AG08396 (cell line): ENCODE results near the gene RNMT.
A peak's percentile ranks its signal among the peaks of the same experiment; 100 is the strongest.
"Not testable (repeated sequence)": the region's sequence is repeated elsewhere in the genome, so short reads cannot be mapped to it uniquely, and the experiment has no call there.

Experiments
- DNase-seq: peaks from one replicate; pipeline ENCODE4 v3.0.0; 2012; ENCODE audit warnings: low spot score, mixed read lengths

Gene RNMT

GRCh38 chr18:13726232-13726971 lies at the start of gene RNMT, which contains the start of gene FAM210A:
RNMT (plus strand) TSS chr18:13726673; CDS start chr18:13731518, 4,845 bp downstream.
FAM210A (minus strand) TSS chr18:13726558; CDS start chr18:13682077, 44,481 bp downstream.
- DNase-seq, result peak; percentile 94

- not testable (repeated sequence) for DNase-seq
Observed at GRCh38 chr18:13677350-13677749, 49.1 kb upstream of the RNMT start.

- DNase-seq, result no peak
Observed at GRCh38 chr18:13680612-13681011, 45.9 kb upstream of the RNMT start.

DNA sequence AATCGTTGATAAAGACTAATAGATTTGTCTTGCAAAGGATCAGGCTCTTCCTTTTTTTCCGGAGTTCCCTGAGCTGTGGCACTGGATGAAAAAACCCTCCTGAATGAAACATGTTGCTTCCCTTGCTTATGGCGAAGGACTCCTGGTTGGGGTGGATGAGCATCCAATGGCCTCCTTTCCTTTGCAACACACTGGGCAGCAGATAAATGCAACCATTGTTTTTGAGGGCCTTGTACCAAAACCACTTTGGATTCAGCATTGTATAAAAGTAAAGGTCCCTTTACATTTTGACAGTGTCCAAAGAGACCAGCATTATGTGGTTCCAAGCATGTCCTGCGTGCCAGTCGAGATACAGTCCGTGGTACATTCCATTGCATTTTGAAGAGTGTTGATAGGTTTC lies 44.8 kb upstream of the RNMT start:
- no peak for DNase-seq

DNA sequence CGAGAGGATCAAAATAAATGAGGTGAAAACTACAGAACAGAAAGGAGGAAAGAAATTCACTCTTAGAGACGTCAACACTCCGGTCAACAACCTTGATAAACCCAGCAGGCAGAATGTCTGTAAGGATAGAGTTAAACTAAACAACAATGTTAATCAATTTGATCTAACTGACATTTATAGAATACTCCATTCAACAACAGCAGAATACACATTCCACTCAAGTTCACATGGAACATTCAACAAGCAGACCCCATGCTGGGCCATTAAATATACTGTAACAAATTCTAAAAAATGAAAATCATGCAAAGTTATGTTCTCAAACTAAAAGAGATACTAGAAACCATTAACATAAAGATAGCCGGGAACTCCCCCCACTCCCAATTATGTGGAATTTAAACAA lies 41.9 kb upstream of the RNMT start:
- no peak for DNase-seq

DNA sequence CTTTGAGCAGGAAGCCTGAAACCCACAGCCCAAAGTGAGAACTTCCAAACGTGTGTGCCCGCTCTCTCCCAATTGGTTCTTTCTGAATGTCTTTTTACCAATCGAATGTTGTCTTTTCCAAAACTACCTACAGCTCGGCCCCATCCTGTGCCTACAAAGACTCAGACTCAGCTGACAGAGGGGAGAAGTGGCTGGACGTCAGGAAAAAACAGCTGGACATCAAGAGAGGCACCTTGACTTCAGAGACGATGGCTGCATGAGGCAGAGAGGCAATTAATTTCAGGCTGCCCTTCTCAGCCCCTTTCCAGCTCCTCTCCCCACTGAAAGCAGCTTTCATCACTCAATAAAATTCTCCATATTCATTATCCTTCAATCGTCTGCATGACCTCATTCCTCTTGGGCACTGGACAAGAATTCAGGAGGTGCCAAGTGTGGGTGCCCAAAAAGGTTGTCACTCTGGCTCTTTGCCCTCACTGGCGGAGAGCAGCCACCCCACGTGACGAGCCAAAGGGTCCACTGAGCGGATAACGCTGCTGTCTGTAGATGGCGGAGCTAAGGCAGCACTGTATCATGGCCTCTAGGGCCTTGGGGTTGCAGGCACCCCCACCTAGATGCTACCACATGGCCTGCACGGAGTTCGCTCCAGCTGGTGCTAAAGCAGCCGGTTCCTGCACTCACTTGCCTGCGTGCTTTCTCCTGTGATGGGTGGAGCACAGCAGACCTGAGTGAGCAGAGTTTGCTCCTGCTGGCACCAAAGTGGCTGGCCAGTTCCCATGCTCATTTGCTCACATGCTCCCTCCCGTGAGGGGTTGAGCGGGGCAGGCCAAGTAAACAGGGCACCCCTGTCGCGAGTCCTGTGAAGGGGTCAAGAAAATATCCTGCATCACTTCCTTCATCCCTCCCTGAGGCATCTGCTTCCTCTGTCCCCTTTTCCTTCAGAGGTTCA lies 38.0 kb upstream of the RNMT start:
- DNase-seq, result no peak

GRCh38 chr18:13690060-13690459 lies 36.4 kb upstream of the RNMT start:
- DNase-seq, result not testable (repeated sequence)

DNA sequence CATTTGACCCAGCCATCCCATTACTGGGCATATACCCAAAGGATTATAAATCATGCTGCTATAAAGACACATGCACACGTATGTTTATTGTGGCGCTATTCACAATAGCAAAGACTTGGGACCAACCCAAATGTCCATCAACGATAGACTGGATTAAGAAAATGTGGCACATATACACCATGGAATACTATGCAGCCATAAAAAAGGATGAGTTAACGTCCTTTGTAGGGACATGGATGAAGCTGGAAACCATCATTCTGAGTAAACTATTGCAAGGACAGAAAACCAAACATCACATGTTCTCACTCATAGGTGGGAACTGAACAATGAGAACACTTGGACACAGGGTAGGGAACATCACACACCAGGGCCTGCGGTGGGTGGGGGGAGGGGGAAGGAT lies 31.1 kb upstream of the RNMT start:
- DNase-seq, result not testable (repeated sequence)

GRCh38 chr18:13696961-13697360 lies 29.5 kb upstream of the RNMT start:
- DNase-seq, result no peak

- DNase-seq, result no peak
Observed at GRCh38 chr18:13700153-13700552, 26.3 kb upstream of the RNMT start.

- no peak for DNase-seq
Observed at GRCh38 chr18:13703899-13704298, 22.6 kb upstream of the RNMT start.

DNA sequence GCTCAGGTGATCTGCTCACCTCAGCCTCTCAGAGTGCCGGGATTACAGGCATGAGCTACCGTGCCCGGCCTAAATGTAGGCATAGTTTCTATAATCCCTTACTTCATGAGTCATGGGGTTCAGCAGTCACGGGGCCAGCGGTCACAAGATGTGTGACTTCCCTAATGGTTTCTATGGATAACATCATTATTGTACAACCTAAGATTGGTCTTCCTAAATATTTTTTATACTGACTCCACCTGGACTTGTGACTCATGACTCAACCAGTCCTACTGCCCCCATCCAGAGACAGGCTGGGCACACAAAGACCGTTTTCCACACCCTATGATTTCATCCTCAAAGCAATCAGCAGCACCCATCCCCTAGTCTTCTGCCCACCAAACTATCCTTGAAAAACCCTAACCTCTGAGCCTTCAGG lies 16.1 kb upstream of the RNMT start:
- no peak for DNase-seq

GRCh38 chr18:13712400-13713131 lies 13.9 kb upstream of the RNMT start:
- no peak for DNase-seq

GRCh38 chr18:13713455-13714055 lies 12.9 kb upstream of the RNMT start:
- DNase-seq, result no peak

DNA sequence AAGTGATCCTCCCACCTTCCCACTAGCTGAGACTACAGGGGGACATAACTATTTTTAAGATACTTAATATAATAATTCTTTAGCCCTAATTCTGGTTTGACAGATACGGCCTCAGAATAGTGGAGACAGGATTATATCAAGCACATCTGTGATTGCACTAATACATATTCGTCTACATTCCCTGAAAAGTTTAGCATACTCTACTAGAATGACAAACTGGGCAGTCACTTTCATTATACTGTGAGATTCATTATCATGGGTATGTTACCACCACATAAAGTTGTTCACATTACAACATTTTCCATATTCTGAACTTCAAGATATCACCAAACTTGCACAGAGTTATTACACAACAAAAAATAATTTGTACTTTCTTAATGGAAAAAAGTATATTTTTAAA lies 11.1 kb upstream of the RNMT start:
- no peak for DNase-seq

- DNase-seq, result no peak
Observed at GRCh38 chr18:13716916-13717315, 9.6 kb upstream of the RNMT start.

DNA sequence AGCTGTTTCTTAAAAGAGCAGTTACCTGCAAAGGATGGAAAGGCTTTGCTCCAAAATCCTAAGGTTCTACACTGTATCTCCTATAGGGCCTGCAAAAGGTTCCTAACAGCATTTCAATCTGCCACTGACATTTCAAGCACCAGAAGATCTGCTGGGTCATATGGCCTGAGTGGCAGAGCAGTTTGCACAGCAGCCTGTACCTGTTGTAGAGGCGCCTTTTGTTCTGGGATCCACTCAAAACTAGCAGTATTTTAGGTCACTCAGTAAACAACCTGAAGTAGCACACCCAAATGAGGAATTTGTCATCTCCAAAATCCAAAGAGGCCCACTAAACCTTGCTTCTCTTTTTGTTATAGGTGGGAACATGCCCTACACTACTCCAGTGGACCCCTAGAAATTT lies 6.3 kb upstream of the RNMT start:
- DNase-seq, result no peak

DNA sequence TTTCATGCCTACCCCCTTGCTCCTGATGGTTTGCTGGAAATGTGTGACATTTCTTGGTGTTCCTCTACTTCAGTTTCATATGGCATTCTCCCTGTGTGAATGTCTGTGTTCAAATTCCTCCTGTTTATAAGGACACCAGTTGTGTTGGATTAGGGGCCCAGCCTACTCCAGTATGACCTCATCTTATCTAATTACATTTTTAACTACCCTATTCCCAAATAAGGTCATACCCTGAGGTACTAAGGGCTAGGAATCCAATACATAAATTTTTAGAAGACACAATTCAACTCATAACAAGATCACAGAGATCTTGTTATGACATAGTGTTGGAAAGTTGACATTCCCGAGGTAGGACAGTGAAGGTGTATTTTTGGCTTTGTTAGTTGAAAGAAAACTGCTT lies 5.6 kb upstream of the RNMT start:
- DNase-seq, result no peak

- DNase-seq, result peak; percentile 33
Observed at GRCh38 chr18:13725566-13726231, 774 bp upstream of the RNMT start.

DNA sequence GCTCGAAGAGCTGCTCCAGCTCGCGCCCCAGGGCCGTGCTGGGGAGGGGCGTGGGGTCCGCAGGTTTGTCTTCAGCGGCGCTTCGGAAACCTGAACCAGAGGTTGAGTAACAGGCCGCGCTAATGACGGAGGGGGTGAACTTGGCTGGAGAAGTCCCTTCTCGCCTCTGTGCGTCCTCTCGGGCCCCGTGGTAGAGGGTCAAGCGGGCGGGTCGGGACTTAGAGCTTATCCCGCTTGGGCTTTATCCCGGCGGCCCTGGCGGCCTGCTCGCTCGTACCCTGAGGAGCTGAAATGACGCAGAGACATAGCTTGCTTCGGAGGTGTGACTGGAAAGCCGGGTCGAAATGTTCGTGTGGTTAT lies 479 bp downstream of the RNMT start:
- peak; percentile 47 for DNase-seq

GRCh38 chr18:13730481-13730880 lies 4.0 kb downstream of the RNMT start:
- DNase-seq, result no peak
